GM12873 (cell line): ENCODE data around the gene MBTPS1.

Source experiments
- TF ChIP-seq, protein P1 (sequence below): IDR thresholded peaks from 2 replicates; pipeline ENCODE4 v1.5.1; 2012; ENCODE audit warnings: low read depth, mild to moderate bottlenecking, moderate library complexity, low read length, control low read depth; ENCODE audit not compliant: insufficient read depth; ENCODE audit errors: missing control alignments

Gene MBTPS1

DNA sequence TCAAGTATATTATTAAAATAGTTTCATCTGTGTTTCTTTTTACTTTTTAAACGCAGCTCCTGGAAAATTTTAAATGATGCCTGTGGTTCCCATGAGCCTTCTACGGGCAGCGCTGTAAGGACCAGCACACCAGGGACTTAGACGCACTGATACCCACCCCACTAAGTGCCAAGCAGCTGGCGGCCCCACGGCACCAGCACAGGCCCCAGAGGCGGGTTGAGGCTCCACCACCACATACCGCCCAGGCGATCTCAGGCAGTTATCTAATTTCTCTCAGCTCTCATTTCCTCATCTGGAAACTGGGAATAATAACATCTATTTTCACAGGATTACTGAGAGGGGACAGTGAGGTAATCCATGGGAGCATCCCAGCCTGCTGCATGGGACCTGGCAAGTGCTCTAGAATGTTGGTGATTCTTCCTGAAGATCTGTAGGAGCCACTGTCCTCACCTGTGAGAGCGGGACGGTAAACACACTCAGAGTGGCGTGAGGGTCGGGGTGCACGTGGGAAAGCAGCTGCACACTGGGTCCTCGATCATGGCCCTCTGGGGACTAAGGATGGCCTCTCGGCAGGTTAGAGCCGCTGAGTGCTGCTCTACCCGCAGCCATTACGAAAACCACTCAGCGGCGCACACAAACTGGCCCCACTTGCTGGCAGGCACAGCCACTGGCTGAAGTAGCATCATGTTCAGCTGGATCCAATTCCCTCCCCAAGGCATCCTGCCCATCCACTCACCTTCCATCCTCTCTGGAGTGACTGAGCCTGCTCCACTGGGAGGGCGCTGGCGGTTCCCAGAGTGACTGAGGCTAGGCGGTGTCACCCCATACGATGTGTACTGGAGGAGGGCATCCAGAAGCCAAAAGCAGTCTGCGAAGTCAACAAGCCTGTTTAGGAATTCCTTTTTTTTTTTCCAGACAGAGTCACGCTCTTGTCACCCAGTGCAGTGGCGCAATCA is 56.5 kb downstream of the MBTPS1 start:
- TF ChIP-seq, protein P1, sequence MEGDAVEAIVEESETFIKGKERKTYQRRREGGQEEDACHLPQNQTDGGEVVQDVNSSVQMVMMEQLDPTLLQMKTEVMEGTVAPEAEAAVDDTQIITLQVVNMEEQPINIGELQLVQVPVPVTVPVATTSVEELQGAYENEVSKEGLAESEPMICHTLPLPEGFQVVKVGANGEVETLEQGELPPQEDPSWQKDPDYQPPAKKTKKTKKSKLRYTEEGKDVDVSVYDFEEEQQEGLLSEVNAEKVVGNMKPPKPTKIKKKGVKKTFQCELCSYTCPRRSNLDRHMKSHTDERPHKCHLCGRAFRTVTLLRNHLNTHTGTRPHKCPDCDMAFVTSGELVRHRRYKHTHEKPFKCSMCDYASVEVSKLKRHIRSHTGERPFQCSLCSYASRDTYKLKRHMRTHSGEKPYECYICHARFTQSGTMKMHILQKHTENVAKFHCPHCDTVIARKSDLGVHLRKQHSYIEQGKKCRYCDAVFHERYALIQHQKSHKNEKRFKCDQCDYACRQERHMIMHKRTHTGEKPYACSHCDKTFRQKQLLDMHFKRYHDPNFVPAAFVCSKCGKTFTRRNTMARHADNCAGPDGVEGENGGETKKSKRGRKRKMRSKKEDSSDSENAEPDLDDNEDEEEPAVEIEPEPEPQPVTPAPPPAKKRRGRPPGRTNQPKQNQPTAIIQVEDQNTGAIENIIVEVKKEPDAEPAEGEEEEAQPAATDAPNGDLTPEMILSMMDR: no peak

DNA sequence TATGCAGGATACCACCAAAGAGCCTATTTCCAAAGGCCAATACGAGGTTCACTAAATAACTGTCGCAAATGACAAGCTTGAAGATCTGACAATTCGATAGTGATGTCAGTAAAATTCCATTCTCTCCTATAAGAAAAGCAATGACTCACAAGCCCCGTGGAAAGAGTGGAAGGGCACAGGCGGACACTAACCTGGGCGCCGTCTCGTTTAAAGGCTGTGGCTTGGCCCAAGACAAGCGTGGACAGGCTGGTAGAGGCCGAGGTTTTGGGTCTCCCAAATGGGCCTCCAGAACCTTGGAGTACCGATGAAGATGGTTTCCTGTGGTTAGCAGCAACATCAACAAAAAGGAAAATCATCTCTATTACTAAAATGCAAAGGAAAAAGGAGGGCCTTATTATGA is 57.6 kb downstream of the MBTPS1 start:
- TF ChIP-seq, protein P1: no peak

DNA sequence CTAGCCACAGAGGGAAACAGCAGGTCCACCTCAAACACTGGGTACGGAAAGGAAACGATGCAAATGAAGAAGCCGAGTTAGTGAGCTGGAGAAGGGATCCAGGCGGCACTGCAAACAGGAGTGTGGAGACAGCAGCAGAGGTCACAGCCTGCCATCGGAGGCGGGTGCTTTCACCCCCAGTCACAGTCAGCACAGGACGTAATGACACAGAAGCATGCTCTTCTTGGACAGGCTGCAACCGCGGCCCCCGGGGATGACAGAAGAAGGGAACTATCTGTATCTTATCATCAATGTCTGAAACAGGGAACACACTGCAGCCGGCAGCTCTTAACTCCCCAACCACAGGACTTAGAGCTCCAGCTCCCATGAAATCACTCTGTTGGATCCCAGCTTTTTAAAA is 58.1 kb downstream of the MBTPS1 start:
- TF ChIP-seq, protein P1: no peak

DNA sequence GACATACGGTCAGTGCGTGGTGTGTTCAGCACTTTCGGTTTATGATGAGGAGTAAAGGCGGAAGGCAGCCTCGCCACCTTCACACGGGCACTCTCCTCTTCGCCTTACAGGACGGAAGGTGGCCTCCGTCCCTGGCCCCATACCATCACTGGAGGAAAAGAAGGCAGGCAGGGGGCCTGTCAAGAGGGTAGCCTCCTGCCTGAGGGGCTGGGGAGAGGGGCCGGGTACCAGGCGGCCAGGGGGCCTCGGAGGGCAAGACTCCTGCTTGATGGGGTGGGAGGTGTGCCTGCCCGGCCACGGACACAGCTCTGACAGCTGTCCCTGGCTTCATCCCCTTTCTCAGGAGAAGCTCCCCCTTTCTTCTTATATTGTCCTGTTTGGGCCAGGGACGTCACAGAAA is 58.5 kb downstream of the MBTPS1 start:
- TF ChIP-seq, protein P1: no peak

DNA sequence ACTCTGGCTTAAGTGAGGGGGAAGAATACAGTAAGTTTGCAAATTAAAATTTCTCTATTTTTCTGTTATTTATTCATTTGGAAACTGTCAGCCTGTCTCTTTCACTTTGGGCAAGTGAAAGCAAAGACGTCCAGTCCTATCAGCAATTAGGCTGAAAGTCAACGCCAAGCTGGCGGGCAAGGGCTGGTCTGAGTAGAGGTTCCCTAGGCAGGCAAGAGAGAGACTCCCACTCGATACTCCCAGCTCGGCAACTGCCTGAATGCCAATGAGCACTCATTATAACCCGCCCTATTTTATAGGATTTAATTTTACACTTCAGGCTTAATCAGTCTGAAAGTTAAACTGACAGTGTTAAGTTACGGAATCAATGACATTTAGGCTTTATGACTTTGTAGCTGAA is 59.8 kb downstream of the MBTPS1 start:
- TF ChIP-seq, protein P1: no peak

DNA sequence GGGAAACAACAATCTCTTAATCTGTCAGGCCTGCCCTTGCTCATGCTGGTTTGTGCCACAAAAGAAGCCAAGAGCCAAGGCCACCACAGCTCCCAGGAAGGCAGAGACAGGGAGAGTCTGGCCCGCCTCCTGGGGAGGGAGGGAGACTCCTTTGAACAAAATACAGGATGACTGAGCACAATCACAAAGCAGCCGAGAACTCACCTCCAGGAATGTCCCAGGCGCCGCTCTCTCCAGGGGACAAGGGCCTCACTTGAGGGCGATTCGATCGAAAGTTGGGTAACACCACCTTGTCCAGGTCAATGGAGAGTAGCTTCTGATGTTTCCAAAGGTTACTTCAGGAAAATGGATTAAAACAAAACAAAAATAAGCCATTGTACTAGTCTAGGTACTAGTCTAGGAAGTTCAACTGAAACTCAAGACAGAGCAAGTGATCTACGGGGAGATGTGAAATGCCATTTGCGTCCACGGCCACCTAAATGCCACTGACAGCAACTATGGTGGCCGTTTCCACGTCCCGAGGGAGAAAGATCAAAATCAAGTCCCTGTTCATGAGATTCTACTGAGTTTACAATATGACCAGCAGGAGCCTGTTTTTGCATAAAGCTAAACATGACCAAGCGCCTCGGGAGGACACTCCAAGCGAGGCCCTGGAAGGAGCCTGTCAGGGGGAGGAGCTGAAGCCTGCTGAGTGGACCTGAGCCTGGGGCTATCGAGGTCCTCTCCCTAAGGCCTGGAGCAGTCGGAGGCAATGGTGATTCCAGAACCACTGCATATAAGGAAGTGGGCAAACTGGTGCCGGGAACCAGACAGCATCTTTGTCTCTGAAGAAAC is 60.7 kb downstream of the MBTPS1 start:
- TF ChIP-seq, protein P1: no peak

DNA sequence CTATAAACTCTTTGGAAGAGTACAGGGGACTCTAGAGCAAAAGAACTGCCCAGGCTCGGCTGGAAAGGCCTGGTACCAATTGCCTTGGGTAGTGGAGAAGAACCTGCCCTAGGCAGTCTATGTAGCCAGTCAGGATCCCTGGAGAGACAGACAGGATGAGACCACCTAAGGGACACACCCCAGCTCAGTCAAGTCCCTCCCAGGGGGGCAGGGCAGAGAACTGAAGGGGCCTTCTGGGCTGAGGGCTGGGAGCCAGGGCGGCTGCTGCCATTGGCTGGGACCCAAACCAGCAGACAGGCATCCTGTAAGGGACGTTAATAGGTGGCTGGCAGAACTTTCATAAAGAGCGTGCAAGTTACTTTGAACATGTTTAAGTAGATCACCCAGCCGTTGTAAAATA is 61.4 kb downstream of the MBTPS1 start:
- TF ChIP-seq, protein P1: no peak
